HepG2 (cell line): ENCODE results near the gene SRC. TPM values are rescaled to one million over a fixed set of nuclear protein-coding genes. Genes with fewer than 3 reads are reported as not detected.

Source experiments
- AKAP8 ChIP-seq: sonication (generic); formaldehyde crosslinking; IDR thresholded peaks from 2 replicates; pipeline ENCODE4 v1.5.1; 2020; ENCODE audit warnings: mild to moderate bottlenecking, missing genetic modification reagents
- BRD4 ChIP-seq: sonication (generic); formaldehyde crosslinking; IDR thresholded peaks from 2 replicates; pipeline ENCODE4 v1.4.0; 2020; ENCODE audit warnings: missing genetic modification reagents
- DNMT3B ChIP-seq: conservative IDR thresholded peaks from 2 replicates; pipeline ENCODE4 v1.6.1; 2016; ENCODE audit warnings: missing biosample characterization, control low read depth
- EHMT2 ChIP-seq: fragments of 200-600 bp; sonication (generic); IDR thresholded peaks from 2 replicates; pipeline ENCODE4 v1.7.0; 2017; ENCODE audit warnings: antibody characterized with exemption, low read depth, low read length, borderline replicate concordance
- HOXA7 ChIP-seq: sonication (generic); formaldehyde crosslinking; IDR thresholded peaks from 2 replicates; pipeline ENCODE4 v1.8.1; 2022; ENCODE audit warnings: mild to moderate bottlenecking, missing genetic modification reagents, moderate library complexity
- KLF9 ChIP-seq: IDR thresholded peaks from 2 replicates; pipeline ENCODE4 v1.6.1; 2016; ENCODE audit warnings: low read depth
- MBNL3 ChIP-seq: fragments of 250-450 bp; sonication (Bioruptor Pico); conservative IDR thresholded peaks from 2 replicates; pipeline ENCODE4 v1.8.0; 2022; ENCODE audit warnings: mild to moderate bottlenecking, inconsistent platforms
- NFKBIZ ChIP-seq: IDR thresholded peaks from 2 replicates; pipeline ENCODE4 v1.6.1; 2018; ENCODE audit warnings: missing genetic modification reagents, missing compliant biosample characterization
- NFRKB ChIP-seq: fragments of 450-650 bp; IDR thresholded peaks from 2 replicates; pipeline ENCODE4 v1.6.1; 2017
- RAD51 ChIP-seq: fragments of 450-650 bp; IDR thresholded peaks from 2 replicates; pipeline ENCODE4 v1.6.1; 2016; ENCODE audit warnings: borderline replicate concordance
- ZBTB10 ChIP-seq: sonication (generic); formaldehyde crosslinking; IDR thresholded peaks from 2 replicates; pipeline ENCODE4 v1.4.0; 2020; ENCODE audit warnings: missing genetic modification reagents, borderline replicate concordance
- ZBTB8A ChIP-seq: sonication (generic); formaldehyde crosslinking; IDR thresholded peaks from 2 replicates; pipeline ENCODE4 v1.4.0; 2020; ENCODE audit warnings: mild to moderate bottlenecking, low read depth, missing genetic modification reagents, borderline replicate concordance
- ZHX2 ChIP-seq, 2 experiments: sonication (generic) in 1 of 2; formaldehyde crosslinking in 1 of 2; IDR thresholded peaks; 2 replicates each; pipeline versions ENCODE4 v1.6.1 to v1.9.0; 2014 to 2022; ENCODE audit warnings: antibody characterized with exemption in 1 of 2, borderline replicate concordance in 1 of 2, inconsistent platforms in 1 of 2, low read depth in 1 of 2, missing genetic modification reagents in 1 of 2
- ZNF225 ChIP-seq: sonication (generic); formaldehyde crosslinking; IDR thresholded peaks from 2 replicates; pipeline ENCODE4 v1.4.0; 2020; ENCODE audit warnings: mild to moderate bottlenecking, missing genetic modification reagents
- ZNF234 ChIP-seq: sonication (generic); formaldehyde crosslinking; conservative IDR thresholded peaks from 2 replicates; pipeline ENCODE4 v1.5.1; 2020; ENCODE audit warnings: mild to moderate bottlenecking, missing genetic modification reagents
- ZNF263 ChIP-seq: sonication (generic); formaldehyde crosslinking; IDR thresholded peaks from 2 replicates; pipeline ENCODE4 v1.4.0; 2020; ENCODE audit warnings: missing genetic modification reagents
- ZNF572 ChIP-seq: sonication (generic); formaldehyde crosslinking; IDR thresholded peaks from 2 replicates; pipeline ENCODE4 v1.5.1; 2020; ENCODE audit warnings: mild to moderate bottlenecking, missing genetic modification reagents
- ZNF691 ChIP-seq: sonication (generic); formaldehyde crosslinking; IDR thresholded peaks from 2 replicates; pipeline ENCODE4 v1.4.0; 2020; ENCODE audit warnings: missing genetic modification reagents, low read depth, mild to moderate bottlenecking, borderline replicate concordance
- polyA plus RNA-seq, 8 experiments: library from polyadenylated mRNA; depleted of rRNA in 3 of 8; stranded (reverse) in 7 of 8; unstranded in 1 of 8; fragments of >200 nt; fragmentation: Illumina TruSeq in 4 of 8; extraction: Trizol in 4 of 8; gene quantifications; 2 replicates each; pipeline versions ENCODE4 v1.2.1 to v1.2.3, GENCODE V29; 2011 to 2016; ENCODE audit warnings: low read depth in 4 of 8, missing spikeins in 1 of 8, mixed read lengths in 1 of 8; ENCODE audit not compliant: insufficient read depth in 1 of 8
- total RNA-seq, 5 experiments: library from RNA; depleted of rRNA; stranded (reverse); fragments of >200 nt; fragmentation: Illumina TruSeq; extraction: Trizol; gene quantifications; 2 replicates each; pipeline ENCODE4 v1.2.3, GENCODE V29; 2016; ENCODE audit warnings: low read depth in 1 of 5

Gene SRC
- total and polyA plus RNA-seq, 2 of the 13 experiments (the other 11 are each of a cell fraction or from before 2014, with no cell fraction given), result 54.7 to 192 TPM

DNA sequence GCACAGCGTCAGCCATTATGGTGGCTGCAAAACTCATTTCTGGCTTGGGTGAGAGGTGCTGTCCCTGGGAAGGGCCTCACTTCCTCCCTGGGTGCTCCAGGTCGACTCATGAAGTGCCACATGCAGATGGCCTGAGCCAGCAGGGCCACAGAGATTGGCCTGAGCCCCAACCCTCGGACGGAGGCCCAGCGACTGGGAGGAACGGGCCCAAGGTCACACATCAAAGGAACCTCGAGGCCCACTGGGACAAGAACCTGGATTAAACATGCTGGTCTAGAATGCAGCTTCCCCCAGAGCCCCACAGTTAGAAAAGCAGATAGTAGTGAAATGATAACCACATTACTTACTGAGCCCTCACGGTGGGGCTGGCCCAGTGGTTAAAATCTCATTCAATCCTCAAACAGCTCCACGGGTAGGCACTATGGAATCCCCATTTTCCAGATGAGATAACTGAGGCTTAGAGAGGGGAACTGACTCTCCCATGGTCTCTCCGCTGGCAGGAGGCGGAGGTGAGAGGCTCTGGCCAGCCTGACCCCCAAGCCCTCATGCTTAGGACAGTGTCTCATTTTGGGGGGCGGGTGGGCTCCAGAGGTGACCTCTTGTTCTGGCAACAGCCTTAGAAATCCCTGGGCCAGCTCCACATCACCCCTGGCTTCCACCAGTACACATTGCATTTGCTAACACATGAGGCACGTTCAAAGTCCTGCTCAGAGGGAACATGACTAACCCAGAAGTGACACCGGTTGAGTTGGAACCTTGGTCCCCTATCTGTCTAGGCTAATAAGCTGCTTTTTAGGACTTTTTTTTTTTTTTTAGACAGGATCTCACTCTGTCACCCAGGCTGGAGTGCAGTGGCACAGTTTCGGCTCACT is 53.0 kb downstream of the SRC start (continued):
- TF ChIP-seq ZHX2 (IDR thresholded peaks at IDR 0.05; ENCODE audit: low read depth), result no peak
- TF ChIP-seq ZHX2 (CRISPR knock-in tag; IDR thresholded peaks at IDR 0.05; ENCODE audit: borderline replicate concordance), result no peak
- no peak; the same call in 1 of the 2 replicates for TF ChIP-seq BRD4
- no peak for TF ChIP-seq NFRKB
- TF ChIP-seq ZNF263 (CRISPR knock-in tag), result peak; percentile 87
- peak; percentile 61; the same call in 1 of the 2 replicates for TF ChIP-seq EHMT2
- TF ChIP-seq RAD51, result no peak
- TF ChIP-seq ZBTB10 (CRISPR knock-in tag), result no peak; the same call in 1 of the 2 replicates
- peak; percentile 68; the same call in 1 of the 2 replicates for TF ChIP-seq ZNF691
- no peak for TF ChIP-seq ZNF234 (CRISPR knock-in tag)
- peak; percentile 40 for TF ChIP-seq AKAP8
- TF ChIP-seq ZNF225 (CRISPR knock-in tag), result no peak
- TF ChIP-seq HOXA7, result no peak
- TF ChIP-seq ZBTB8A (CRISPR knock-in tag), result no peak
- TF ChIP-seq MBNL3 (CRISPR knock-in tag), result no peak
- no peak for TF ChIP-seq DNMT3B (CRISPR knock-in tag)
- no peak for TF ChIP-seq KLF9 (CRISPR knock-in tag)
- no peak; the same call in 1 of the 2 replicates for TF ChIP-seq ZNF572 (CRISPR knock-in tag)
- TF ChIP-seq NFKBIZ (CRISPR knock-in tag), result 0 out of 2 replicates have a peak, but pooled peaks have one; percentile 67
